ENCODE data around the gene PRKCA. TPM values are rescaled to one million over a fixed set of nuclear protein-coding genes. Genes with fewer than 3 reads are reported as not detected.

Gene PRKCA
- total and polyA plus RNA-seq, 2 experiments from 2014 or later = 6.4 to 35.4 TPM

DNA sequence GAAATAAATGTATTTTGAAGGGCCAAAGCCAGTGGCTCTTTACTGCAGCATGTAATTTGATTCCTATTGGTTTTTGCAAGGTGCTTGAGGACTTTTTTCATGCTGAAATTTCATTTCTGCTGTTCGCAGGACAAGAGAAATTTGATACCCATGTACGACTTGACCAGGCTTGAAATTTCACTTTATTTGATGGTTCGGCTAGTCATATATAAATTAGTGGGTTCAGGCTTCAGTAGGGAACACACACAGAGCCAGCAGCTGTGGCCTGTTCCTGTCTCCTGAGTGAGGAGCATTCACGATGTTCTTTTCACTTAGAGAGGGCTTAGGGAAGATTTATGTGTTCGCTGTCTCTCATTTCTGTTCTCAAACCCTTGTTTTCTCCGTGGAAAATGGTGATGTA is 274.1 kb downstream of the PRKCA start:
- H3K79me2 ChIP-seq (replicated peaks; ENCODE audit: insufficient read depth) = no peaks in the 10 kb centered on the region
- no peaks in the 10 kb centered on the region for H3K9me3 Mint-ChIP-seq
- TF ChIP-seq, protein P1, sequence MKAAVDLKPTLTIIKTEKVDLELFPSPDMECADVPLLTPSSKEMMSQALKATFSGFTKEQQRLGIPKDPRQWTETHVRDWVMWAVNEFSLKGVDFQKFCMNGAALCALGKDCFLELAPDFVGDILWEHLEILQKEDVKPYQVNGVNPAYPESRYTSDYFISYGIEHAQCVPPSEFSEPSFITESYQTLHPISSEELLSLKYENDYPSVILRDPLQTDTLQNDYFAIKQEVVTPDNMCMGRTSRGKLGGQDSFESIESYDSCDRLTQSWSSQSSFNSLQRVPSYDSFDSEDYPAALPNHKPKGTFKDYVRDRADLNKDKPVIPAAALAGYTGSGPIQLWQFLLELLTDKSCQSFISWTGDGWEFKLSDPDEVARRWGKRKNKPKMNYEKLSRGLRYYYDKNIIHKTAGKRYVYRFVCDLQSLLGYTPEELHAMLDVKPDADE (IDR thresholded peaks at IDR 0.05) = no peak
- TF ChIP-seq, protein P2, sequence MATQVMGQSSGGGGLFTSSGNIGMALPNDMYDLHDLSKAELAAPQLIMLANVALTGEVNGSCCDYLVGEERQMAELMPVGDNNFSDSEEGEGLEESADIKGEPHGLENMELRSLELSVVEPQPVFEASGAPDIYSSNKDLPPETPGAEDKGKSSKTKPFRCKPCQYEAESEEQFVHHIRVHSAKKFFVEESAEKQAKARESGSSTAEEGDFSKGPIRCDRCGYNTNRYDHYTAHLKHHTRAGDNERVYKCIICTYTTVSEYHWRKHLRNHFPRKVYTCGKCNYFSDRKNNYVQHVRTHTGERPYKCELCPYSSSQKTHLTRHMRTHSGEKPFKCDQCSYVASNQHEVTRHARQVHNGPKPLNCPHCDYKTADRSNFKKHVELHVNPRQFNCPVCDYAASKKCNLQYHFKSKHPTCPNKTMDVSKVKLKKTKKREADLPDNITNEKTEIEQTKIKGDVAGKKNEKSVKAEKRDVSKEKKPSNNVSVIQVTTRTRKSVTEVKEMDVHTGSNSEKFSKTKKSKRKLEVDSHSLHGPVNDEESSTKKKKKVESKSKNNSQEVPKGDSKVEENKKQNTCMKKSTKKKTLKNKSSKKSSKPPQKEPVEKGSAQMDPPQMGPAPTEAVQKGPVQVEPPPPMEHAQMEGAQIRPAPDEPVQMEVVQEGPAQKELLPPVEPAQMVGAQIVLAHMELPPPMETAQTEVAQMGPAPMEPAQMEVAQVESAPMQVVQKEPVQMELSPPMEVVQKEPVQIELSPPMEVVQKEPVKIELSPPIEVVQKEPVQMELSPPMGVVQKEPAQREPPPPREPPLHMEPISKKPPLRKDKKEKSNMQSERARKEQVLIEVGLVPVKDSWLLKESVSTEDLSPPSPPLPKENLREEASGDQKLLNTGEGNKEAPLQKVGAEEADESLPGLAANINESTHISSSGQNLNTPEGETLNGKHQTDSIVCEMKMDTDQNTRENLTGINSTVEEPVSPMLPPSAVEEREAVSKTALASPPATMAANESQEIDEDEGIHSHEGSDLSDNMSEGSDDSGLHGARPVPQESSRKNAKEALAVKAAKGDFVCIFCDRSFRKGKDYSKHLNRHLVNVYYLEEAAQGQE (IDR thresholded peaks at IDR 0.05; ENCODE audit: unreplicated experiment) = no peak
- TF ChIP-seq CREB1 (CRISPR knock-in tag; IDR thresholded peaks at IDR 0.05; ENCODE audit: low read depth) (no peak), JUNB (IDR thresholded peaks at IDR 0.05; ENCODE audit: unreplicated experiment) (no peak), EZH2phosphoT487 (IDR thresholded peaks at IDR 0.05; ENCODE audit: unreplicated experiment) (no peak), EZH2 (IDR thresholded peaks at IDR 0.05; ENCODE audit: low read depth, unreplicated experiment) (no peak), ZNF331 (CRISPR knock-in tag; IDR thresholded peaks at IDR 0.05; ENCODE audit: low read depth) (no peak), NANOG (IDR thresholded peaks at IDR 0.05; ENCODE audit: borderline replicate concordance) (no peak), POLR2AphosphoS5 (IDR thresholded peaks at IDR 0.05; ENCODE audit: low read depth) (no peak), ZNF114 (CRISPR knock-in tag; IDR thresholded peaks at IDR 0.05) (no peak)
- TF ChIP-seq, protein P3, sequence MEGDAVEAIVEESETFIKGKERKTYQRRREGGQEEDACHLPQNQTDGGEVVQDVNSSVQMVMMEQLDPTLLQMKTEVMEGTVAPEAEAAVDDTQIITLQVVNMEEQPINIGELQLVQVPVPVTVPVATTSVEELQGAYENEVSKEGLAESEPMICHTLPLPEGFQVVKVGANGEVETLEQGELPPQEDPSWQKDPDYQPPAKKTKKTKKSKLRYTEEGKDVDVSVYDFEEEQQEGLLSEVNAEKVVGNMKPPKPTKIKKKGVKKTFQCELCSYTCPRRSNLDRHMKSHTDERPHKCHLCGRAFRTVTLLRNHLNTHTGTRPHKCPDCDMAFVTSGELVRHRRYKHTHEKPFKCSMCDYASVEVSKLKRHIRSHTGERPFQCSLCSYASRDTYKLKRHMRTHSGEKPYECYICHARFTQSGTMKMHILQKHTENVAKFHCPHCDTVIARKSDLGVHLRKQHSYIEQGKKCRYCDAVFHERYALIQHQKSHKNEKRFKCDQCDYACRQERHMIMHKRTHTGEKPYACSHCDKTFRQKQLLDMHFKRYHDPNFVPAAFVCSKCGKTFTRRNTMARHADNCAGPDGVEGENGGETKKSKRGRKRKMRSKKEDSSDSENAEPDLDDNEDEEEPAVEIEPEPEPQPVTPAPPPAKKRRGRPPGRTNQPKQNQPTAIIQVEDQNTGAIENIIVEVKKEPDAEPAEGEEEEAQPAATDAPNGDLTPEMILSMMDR (conservative IDR thresholded peaks at IDR 0.05; ENCODE audit: low read depth in 2 of 2) = no peak
- TF ChIP-seq, protein P4, sequence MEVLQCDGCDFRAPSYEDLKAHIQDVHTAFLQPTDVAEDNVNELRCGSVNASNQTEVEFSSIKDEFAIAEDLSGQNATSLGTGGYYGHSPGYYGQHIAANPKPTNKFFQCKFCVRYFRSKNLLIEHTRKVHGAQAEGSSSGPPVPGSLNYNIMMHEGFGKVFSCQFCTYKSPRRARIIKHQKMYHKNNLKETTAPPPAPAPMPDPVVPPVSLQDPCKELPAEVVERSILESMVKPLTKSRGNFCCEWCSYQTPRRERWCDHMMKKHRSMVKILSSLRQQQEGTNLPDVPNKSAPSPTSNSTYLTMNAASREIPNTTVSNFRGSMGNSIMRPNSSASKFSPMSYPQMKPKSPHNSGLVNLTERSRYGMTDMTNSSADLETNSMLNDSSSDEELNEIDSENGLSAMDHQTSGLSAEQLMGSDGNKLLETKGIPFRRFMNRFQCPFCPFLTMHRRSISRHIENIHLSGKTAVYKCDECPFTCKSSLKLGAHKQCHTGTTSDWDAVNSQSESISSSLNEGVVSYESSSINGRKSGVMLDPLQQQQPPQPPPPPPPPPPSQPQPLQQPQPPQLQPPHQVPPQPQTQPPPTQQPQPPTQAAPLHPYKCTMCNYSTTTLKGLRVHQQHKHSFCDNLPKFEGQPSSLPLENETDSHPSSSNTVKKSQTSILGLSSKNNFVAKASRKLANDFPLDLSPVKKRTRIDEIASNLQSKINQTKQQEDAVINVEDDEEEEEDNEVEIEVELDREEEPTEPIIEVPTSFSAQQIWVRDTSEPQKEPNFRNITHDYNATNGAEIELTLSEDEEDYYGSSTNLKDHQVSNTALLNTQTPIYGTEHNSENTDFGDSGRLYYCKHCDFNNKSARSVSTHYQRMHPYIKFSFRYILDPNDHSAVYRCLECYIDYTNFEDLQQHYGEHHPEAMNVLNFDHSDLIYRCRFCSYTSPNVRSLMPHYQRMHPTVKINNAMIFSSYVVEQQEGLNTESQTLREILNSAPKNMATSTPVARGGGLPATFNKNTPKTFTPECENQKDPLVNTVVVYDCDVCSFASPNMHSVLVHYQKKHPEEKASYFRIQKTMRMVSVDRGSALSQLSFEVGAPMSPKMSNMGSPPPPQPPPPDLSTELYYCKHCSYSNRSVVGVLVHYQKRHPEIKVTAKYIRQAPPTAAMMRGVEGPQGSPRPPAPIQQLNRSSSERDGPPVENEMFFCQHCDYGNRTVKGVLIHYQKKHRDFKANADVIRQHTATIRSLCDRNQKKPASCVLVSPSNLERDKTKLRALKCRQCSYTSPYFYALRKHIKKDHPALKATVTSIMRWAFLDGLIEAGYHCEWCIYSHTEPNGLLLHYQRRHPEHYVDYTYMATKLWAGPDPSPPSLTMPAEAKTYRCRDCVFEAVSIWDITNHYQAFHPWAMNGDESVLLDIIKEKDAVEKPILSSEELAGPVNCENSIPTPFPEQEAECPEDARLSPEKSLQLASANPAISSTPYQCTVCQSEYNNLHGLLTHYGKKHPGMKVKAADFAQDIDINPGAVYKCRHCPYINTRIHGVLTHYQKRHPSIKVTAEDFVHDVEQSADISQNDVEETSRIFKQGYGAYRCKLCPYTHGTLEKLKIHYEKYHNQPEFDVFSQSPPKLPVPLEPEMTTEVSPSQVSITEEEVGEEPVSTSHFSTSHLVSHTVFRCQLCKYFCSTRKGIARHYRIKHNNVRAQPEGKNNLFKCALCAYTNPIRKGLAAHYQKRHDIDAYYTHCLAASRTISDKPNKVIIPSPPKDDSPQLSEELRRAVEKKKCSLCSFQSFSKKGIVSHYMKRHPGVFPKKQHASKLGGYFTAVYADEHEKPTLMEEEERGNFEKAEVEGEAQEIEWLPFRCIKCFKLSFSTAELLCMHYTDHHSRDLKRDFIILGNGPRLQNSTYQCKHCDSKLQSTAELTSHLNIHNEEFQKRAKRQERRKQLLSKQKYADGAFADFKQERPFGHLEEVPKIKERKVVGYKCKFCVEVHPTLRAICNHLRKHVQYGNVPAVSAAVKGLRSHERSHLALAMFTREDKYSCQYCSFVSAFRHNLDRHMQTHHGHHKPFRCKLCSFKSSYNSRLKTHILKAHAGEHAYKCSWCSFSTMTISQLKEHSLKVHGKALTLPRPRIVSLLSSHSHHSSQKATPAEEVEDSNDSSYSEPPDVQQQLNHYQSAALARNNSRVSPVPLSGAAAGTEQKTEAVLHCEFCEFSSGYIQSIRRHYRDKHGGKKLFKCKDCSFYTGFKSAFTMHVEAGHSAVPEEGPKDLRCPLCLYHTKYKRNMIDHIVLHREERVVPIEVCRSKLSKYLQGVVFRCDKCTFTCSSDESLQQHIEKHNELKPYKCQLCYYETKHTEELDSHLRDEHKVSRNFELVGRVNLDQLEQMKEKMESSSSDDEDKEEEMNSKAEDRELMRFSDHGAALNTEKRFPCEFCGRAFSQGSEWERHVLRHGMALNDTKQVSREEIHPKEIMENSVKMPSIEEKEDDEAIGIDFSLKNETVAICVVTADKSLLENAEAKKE (CRISPR knock-in tag; IDR thresholded peaks at IDR 0.05) = no peak
- no peaks in the 10 kb centered on the region for H3K36me3 ChIP-seq (ENCODE audit: insufficient read depth)
- H3K4me1 Mint-ChIP-seq = peaks cover 39% of the 10 kb centered on the region
- H3K27me3 ChIP-seq (ENCODE audit: insufficient read depth) = no peaks in the 10 kb centered on the region
- H3F3A ChIP-seq (replicated peaks; ENCODE audit: low read depth) = no peaks in the 10 kb centered on the region
- H3K4me3 Mint-ChIP-seq = no peak overlapping the region
- H2AFZ ChIP-seq = no peak overlapping the region
- no peaks in the 10 kb centered on the region for H4K20me1 ChIP-seq (replicated peaks; ENCODE audit: insufficient read depth)
- H3K27ac Mint-ChIP-seq = no peak overlapping the region
- DNase-seq (ENCODE audit: low spot score) (no peak), ATAC-seq (no peak)
- H3K4me3 ChIP-seq = no peak overlapping the region
- H3K4me1 ChIP-seq (ENCODE audit: insufficient read depth) = peaks cover 22% of the 10 kb centered on the region
- H3K4me2 ChIP-seq = no peak overlapping the region
- peaks cover 3% of the 10 kb centered on the region for H3K27me3 Mint-ChIP-seq (ENCODE audit: insufficient read depth, low read depth, poor library complexity)
- H3K27ac ChIP-seq (ENCODE audit: low read depth) = no peak overlapping the region
- no peaks in the 10 kb centered on the region for H3K36me3 Mint-ChIP-seq (ENCODE audit: low read depth)
- no peaks in the 10 kb centered on the region for H3K9me2 ChIP-seq (ENCODE audit: insufficient read depth)
